Cerebellar nuclear complex (tissue), 1 donor: ENCODE data around the gene DNAJC15.
"Not testable (repeated sequence)": the region's sequence is repeated elsewhere in the genome, so short reads cannot be mapped to it uniquely, and the experiment has no call there.

ENCODE experiments used
- DNase-seq, 2 experiments: peaks; one replicate each; lab custom pipeline; 2025; lab: John Stamatoyannopoulos, UW

DNAJC15 gene

GRCh38 chr13:43023289-43023963 is at the start of gene DNAJC15:
DNAJC15 (plus strand) TSS chr13:43023586; CDS start chr13:43023627, 41 bp downstream.
- DNase-seq, result peak in 1 of 2 experiments; percentile 11

GRCh38 chr13:42976066-42976465 is 47.3 kb upstream of the DNAJC15 start:
- no peak for DNase-seq

- no peak for DNase-seq
Measured at GRCh38 chr13:42977219-42977659, 46.1 kb upstream of the DNAJC15 start.

- DNase-seq, result no peak
Measured at GRCh38 chr13:42981317-42981716, 42.1 kb upstream of the DNAJC15 start.

- DNase-seq, result no peak
Measured at GRCh38 chr13:42981853-42982252, 41.5 kb upstream of the DNAJC15 start.

DNA sequence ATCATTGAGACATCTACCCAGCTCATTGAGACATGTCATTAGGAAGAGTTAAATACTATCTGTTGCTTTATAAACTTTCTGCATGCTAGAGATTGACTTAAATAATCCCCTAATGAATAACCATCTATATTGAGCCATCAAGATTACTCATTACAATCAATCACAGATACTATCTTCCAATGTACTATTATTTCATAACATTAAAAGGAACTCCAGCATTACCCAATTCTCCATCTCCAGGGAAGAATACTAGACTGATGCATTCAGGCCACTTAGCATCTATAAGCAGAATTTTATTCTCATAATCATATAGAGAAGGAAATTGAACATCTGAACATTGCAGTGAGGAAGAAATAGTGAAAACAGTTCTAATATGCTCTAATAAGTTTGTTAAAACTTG is 39.4 kb upstream of the DNAJC15 start:
- DNase-seq, result no peak

DNA sequence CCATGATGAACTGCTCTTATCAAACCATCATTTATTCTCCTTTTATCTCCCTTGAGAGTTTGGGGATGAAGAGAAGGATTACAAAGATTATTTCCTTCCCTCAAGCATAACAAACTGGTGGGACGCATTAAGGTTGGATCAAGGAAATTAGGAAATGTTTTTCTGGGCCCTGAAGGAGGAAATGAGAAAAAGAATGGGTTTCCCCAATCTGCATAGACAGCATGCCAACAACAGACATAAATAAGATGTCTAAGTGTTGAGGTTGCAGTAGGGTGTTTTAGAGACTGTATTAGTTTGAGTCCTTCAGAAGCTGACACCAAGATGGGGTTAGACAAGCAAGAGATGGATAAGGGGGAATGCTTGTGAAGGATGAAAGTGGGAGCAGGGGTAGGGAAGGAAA is 38.7 kb upstream of the DNAJC15 start:
- DNase-seq, result no peak

- no peak for DNase-seq
Measured at GRCh38 chr13:42985312-42986175, 37.8 kb upstream of the DNAJC15 start.

- DNase-seq, result no peak
Measured at GRCh38 chr13:42986176-42986574, 37.2 kb upstream of the DNAJC15 start.

DNA sequence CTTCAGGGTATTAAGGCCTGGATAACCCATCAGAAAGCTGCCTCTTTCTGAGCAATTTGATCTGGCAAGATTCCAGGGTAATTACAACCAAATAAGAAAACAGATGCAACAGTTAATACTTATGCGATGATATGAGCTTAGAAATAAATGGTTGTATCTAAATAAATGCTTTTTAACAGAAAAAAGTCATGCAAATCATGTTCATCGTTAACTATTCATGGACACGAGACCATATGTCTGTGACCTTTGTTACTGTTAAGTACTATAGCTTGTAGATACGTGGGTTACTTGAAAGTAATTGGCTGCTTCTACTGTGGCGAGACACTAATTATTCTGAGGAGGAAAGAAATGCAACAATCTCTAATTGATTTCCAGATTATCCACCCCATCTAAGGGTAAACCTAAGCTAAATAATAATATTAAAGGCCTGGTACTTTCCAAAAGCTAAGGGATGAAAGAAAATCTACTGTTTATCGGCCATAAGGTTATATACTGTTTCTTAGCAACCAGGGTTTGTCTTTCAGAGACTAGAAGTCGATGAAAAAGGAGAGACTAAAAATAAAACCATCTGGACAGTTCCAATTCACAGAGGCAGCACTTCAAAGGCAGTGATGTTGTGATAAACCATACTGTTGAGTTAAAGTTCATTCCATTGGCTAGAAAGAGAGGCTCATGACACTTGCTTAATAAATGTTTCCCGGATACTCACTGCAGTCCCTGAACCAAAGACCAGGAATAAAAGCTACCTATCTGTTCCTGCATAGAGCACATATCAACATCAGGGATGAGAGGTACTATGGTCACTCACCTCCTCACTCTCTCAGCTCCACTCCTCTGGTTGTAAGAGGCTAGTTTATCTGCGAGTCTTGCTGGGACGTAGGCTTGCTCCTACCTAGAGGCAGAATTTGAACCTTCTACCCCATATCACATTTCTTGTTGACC is 32.8 kb upstream of the DNAJC15 start:
- DNase-seq, result no peak

- DNase-seq, result not testable (repeated sequence)
Measured at GRCh38 chr13:42991233-42991897, 32.0 kb upstream of the DNAJC15 start.

DNA sequence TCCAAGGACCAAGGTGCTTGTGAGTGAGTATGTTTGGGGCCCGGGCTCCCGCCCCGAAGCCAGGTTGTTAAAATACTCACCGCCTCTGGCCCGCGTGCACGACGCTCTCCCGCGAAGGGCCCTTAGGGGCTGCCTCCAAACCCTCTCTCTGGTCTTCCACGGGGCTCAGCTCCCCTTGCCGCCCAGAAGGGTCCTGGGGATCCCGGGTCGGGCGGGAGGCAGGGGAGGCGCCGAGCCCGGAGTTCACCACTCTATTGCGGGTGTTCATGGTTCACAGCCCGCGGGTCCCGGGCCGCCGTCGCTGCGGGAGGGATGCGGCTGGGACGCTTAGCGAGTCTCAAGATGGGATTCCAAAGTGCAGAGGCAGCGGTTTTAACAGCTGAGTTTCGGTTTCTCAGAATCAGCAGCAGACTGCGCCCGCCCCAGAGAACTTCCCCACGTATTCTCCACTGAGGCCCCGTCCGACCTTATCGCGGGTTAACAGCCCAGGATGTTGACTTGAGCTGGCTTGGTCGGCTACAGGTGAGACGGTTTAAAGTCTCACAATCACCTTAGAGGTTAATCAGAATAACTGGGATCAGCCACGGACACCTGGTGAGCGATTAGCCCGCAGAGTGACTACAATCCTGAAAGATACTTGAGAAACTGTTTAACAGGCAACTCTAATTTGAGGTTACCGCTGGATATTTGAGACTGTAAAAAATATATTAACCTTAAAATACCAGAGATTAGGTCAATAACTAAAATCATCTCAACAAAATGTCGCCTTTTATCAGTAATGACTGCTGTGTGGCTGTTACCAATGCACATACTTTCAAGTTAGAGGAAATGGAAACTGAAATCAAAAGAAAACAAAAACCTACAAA is 31.3 kb upstream of the DNAJC15 start, which contains the start of gene EPSTI1:
EPSTI1 (minus strand) TSS at position 344 of the 866 bp plus-strand sequence; CDS start at position 268, 76 bp downstream.
- DNase-seq, result no peak

GRCh38 chr13:42992764-42993122 is 30.6 kb upstream of the DNAJC15 start:
- no peak for DNase-seq

DNA sequence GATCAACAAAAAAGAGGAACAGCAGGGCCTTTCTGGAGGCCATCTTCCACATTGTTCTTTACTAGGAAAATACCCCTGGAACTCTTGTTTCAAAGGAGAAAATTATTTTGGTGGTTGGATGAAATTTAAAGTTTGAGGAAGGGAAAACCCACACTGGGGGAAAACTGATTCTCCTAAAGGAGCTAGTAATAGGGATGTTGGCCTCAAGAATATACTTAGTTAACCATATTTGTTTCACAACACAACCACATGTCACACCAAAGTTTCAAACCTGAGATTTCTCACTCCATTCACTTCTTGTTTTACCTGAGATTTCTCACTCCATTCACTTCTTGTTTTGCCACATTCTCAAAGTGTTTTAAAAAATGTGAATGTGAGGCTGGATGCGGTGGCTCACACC is 28.5 kb upstream of the DNAJC15 start:
- no peak for DNase-seq

GRCh38 chr13:42996584-42996983 is 26.8 kb upstream of the DNAJC15 start:
- no peak for DNase-seq

DNA sequence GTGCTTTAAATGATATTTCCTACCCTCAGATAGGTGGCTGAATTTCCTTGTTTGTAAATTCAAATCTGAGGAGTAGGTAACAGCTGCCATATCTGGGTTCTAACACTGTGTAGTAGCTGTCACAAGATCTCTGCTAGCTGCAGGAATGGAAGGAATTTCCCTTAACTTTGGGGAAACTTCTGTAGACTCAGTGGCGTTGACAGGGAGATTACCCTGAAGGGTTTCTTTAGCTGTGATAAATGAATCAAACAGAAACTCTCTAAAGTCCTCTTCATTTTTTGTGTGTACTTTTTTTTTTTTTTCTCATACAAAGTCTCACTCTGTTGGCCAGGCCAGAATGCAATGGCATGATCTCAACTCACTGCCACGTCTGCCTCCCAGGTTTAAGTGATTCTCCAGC is 26.0 kb upstream of the DNAJC15 start:
- DNase-seq, result no peak

DNA sequence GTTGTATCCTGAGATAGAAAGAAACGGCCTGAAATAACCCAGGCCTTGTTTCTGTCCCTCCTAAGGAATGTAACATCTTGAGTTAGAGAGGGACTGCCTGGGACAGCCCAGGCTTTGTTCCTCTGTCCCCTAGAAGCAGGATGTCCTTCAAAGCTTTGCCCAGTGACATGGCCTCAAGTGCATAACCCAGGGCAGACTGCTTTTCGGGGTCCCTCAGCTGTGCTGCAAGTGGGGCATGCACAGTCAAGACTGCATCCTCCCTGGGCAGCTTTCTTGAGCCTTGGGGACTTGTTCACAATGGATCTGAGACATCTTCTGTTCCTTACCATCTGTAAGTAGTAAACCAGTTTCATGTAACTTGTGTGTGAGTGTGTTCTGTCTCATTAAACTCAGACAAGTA is 23.9 kb upstream of the DNAJC15 start:
- DNase-seq, result no peak

DNA sequence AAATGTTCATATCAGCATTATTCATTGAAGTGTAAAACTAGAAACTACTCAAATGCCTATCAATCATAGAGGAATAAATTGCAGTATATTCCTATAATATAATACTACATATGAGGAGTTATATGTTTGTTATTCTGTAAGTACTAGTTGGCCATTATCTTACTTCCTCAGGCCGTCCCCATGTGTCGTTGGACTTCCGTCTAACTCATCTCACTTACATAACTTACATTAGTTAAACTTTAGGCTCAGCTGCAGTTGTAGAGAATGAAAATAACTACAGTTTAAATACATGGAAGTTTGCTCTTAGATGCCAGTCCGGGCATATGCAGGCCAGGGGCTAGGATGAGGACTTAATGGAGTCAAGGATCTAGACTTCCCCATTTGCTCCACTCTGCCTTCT is 22.7 kb upstream of the DNAJC15 start:
- DNase-seq, result no peak

DNA sequence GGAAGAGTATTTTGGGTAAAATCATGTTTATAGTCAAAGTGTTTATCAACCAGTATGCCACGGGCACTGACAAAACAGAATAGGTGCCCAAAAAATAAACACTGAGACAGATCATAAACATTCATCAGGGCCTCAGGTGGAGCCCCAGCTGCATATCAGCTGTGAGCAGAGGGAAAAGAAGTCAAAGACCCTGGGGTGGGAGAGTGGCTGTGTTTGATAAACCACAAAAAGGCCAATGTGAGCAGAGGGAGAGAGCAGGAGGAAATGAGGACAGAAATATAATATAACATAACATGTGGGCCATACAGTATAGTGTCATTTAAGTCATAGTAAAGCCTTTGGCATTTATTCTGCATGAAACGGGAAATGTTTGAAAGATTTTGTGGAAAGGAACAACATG is 21.4 kb upstream of the DNAJC15 start:
- no peak for DNase-seq

DNA sequence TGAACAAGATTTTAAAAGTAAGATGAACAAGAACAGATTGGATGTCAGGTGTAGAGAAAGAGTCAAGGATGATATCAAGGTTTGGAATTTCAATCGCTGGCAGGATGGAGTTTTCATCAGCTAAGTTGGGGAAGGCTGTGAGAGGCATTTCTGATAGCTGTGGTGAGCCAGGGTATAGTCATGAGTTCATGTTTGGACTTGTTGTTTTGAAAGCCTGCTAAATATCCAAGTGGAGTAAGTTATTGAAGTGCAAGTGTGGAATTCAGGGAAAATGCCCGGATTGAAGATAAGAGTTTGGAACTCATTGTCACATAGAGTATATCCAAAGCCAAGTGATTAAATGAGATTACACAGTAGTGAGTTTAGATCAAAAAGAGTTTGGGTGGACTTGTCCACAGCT is 20.4 kb upstream of the DNAJC15 start:
- no peak for DNase-seq

DNA sequence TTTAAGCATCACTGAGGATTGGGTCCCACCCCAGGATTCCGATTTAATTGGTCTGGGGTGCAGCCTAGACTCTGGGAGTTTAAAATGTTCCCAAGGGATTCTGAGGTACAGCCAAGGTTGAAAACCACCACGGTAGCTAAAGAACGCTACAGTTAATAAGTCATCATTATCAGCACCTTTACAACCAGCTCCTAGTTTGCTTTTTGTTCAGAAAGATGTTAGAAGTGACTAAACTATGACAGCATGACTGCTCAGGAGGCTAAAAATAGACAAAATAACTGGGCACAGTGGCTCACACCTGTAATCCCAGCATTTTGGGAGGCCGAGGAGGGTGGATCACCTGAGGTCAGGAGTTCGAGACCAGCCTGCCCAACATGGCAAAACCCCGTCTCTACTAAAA is 19.7 kb upstream of the DNAJC15 start:
- no peak for DNase-seq
